Endothelial cell of umbilical vein (primary cell): ENCODE measurements around the gene OTOGL. TPM values are rescaled to one million over a fixed set of nuclear protein-coding genes. Genes with fewer than 3 reads are reported as not detected.

Experiments used
- BruUV-seq: library from RNA; stranded (reverse); fragments of 400-500 nt; replicated peaks from 2 replicates; lab custom pipeline; 2021; lab: Mats Ljungman, UMichigan
- CTCF ChIA-PET: fragments of 300-600, 350-600 bp; sonication (Branson Sonifier 250); formaldehyde crosslinking; loops from one replicate; lab custom pipeline; 2021; ENCODE audit warnings: antibody characterized with exemption, inconsistent platforms; lab: Charles Lee
- POLR2A ChIA-PET: fragments of 300-600, 350-600 bp; sonication (Branson Sonifier 250); formaldehyde crosslinking; loops from one replicate; lab custom pipeline; 2021; ENCODE audit warnings: antibody characterized with exemption, inconsistent platforms; lab: Charles Lee
- DNase-seq: peaks from one replicate; pipeline ENCODE4 v3.0.0-alpha.2; 2011; ENCODE audit warnings: low read depth, low spot score
- FAIRE-seq: peaks from 2 replicates; lab custom pipeline; 2011; peaks lifted over from hg19 to GRCh38; lab: Jason Lieb, UNC
- H2AFZ ChIP-seq: 2 replicates; pipeline ENCODE4 v1.6.0; 2012; ENCODE audit warnings: low read depth, low read length, control low read depth, inconsistent platforms
- H3K27ac ChIP-seq: 2 replicates; pipeline ENCODE4 v1.5.1; 2011; ENCODE audit warnings: low read depth, mild to moderate bottlenecking, control low read depth, low read length, moderate library complexity; ENCODE audit not compliant: insufficient read depth
- H3K27me3 ChIP-seq, 2 experiments: 2 replicates each; pipeline versions ENCODE4 v1.6.0 to v1.6.1; 2011; ENCODE audit warnings: low read length in 2 of 2, mixed read lengths in 1 of 2; ENCODE audit not compliant: control insufficient read depth in 2 of 2, insufficient read depth in 2 of 2
- H3K36me3 ChIP-seq, 2 experiments: 2 replicates in 1 of 2; 3 replicates in 1 of 2; pipeline ENCODE4 v1.5.1; 2011; ENCODE audit warnings: low read length in 2 of 2, mild to moderate bottlenecking in 1 of 2, moderate library complexity in 1 of 2; ENCODE audit not compliant: control insufficient read depth in 2 of 2, insufficient read depth in 2 of 2; ENCODE audit errors: extremely low read depth in 1 of 2
- H3K4me1 ChIP-seq: 3 replicates; pipeline ENCODE4 v1.5.1; 2011; ENCODE audit warnings: mild to moderate bottlenecking, low read length; ENCODE audit not compliant: control insufficient read depth, insufficient read depth; ENCODE audit errors: extremely low read depth
- H3K4me2 ChIP-seq: 2 replicates; pipeline ENCODE4 v1.6.1; 2011; ENCODE audit warnings: low read length, control low read depth, mixed read lengths; ENCODE audit not compliant: insufficient read depth
- H3K4me3 ChIP-seq, 3 experiments: fragments of 200-600 bp in 1 of 3; sonication (generic), shearing (Covaris generic) in 1 of 3; replicated peaks in 1 of 3; 2 replicates each; pipeline ENCODE4 v1.5.1; 2011 to 2016; ENCODE audit warnings: control low read depth in 3 of 3, low read length in 3 of 3, mild to moderate bottlenecking in 2 of 3, inconsistent platforms in 1 of 3, low read depth in 1 of 3, moderate library complexity in 1 of 3; ENCODE audit not compliant: insufficient read depth in 1 of 3
- H3K79me2 ChIP-seq: 2 replicates; pipeline ENCODE4 v1.6.0; 2012; ENCODE audit warnings: low read length, inconsistent platforms; ENCODE audit not compliant: control insufficient read depth, insufficient read depth
- H3K9ac ChIP-seq: replicated peaks from 2 replicates; pipeline ENCODE3; 2011; ENCODE audit warnings: low read length, control low read depth; ENCODE audit not compliant: insufficient read depth; ENCODE audit errors: extremely low read depth
- H3K9me1 ChIP-seq: replicated peaks from 3 replicates; pipeline ENCODE4 v1.6.0; 2011; ENCODE audit warnings: mild to moderate bottlenecking, low read length; ENCODE audit not compliant: control insufficient read depth, insufficient read depth; ENCODE audit errors: extremely low read depth
- H3K9me3 ChIP-seq: replicated peaks from 2 replicates; pipeline ENCODE4 v1.5.1; 2012; ENCODE audit warnings: low read length, inconsistent platforms; ENCODE audit not compliant: control insufficient read depth, insufficient read depth
- H4K20me1 ChIP-seq: replicated peaks from 2 replicates; pipeline ENCODE3; 2011; ENCODE audit warnings: mild to moderate bottlenecking, low read length; ENCODE audit not compliant: control insufficient read depth, insufficient read depth; ENCODE audit errors: extremely low read depth
- CTCF ChIP-seq, 2 donors: IDR thresholded peaks; 1 replicate in 1 of 2; 2 replicates in 1 of 2; pipeline ENCODE4 v1.5.1; 2011; ENCODE audit warnings: low read length in 2 of 2, mild to moderate bottlenecking in 2 of 2, moderate library complexity in 2 of 2, control low read depth in 1 of 2, inconsistent platforms in 1 of 2, low read depth in 1 of 2; ENCODE audit not compliant: insufficient read depth in 1 of 2; ENCODE audit errors: extremely low read depth in 1 of 2
- EZH2 ChIP-seq: IDR thresholded peaks from 2 replicates; pipeline ENCODE4 v1.6.1; 2012; ENCODE audit warnings: borderline replicate concordance, low read depth, mild to moderate bottlenecking, moderate library complexity, low read length, inconsistent platforms; ENCODE audit not compliant: severe bottlenecking
- FOS ChIP-seq: IDR thresholded peaks from 2 replicates; pipeline ENCODE4 v1.6.1; 2011; ENCODE audit warnings: mild to moderate bottlenecking, low read length, moderate library complexity, borderline replicate concordance; ENCODE audit not compliant: insufficient read depth
- GATA2 ChIP-seq: IDR thresholded peaks from 2 replicates; pipeline ENCODE4 v1.7.0; 2011; ENCODE audit warnings: low read depth, mild to moderate bottlenecking, moderate library complexity, mixed read lengths, low read length; ENCODE audit not compliant: insufficient read length, insufficient read depth
- JUN ChIP-seq: IDR thresholded peaks from 2 replicates; pipeline ENCODE4 v1.6.1; 2011; ENCODE audit warnings: borderline replicate concordance, low read depth; ENCODE audit not compliant: insufficient read length, insufficient read depth
- MAX ChIP-seq: IDR thresholded peaks from 2 replicates; pipeline ENCODE4 v1.6.1; 2011; ENCODE audit not compliant: insufficient read depth, insufficient read length
- MYC ChIP-seq: IDR thresholded peaks from one replicate; pipeline ENCODE4 v1.6.1; 2011; ENCODE audit warnings: mild to moderate bottlenecking, low read depth, low read length
- POLR2A ChIP-seq: IDR thresholded peaks from 2 replicates; pipeline ENCODE4 v1.6.1; 2012; ENCODE audit warnings: low read depth, mild to moderate bottlenecking, control low read depth, low read length
- POLR2AphosphoS5 ChIP-seq: IDR thresholded peaks from 2 replicates; pipeline ENCODE4 v1.6.1; 2012; ENCODE audit warnings: low read depth, mild to moderate bottlenecking, control low read depth, low read length, moderate library complexity; ENCODE audit not compliant: insufficient read depth
- dilution Hi-C: fragments of 300-500 bp; cut with MboI; formaldehyde crosslinking; loops from one replicate; pipeline ENCODE4 v1.15.0; 2019; ENCODE audit warnings: low sequenced_read_pairs; ENCODE audit not compliant: extremely low pct_ligation_motif_present
- intact Hi-C: fragments of 100-400 bp; cut with micrococcal nuclease; formaldehyde crosslinking; loops from one replicate; pipeline ENCODE4 v1.10.0; 2022
- polyA plus RNA-seq, 4 experiments: library from polyadenylated mRNA; depleted of rRNA in 3 of 4; stranded (reverse) in 3 of 4; unstranded in 1 of 4; fragments of >200 nt; gene quantifications; 2 replicates each; pipeline versions ENCODE4 v1.2.1 to v1.2.3, GENCODE V29; 2011 to 2012; ENCODE audit warnings: missing spikeins in 1 of 4
- total RNA-seq: library from RNA; stranded (reverse); gene quantifications from 2 replicates; pipeline ENCODE4 v1.2.3, GENCODE V29; 2021

OTOGL gene
- total and polyA plus RNA-seq, 2 donors (not counting 3 experiments of a cell fraction or from before 2014, with no cell fraction given), result 1.4 to 2.0 TPM

- no peaks in the 10 kb centered on the region for H4K20me1 ChIP-seq
- TF ChIP-seq MYC (no peak), FOS (no peak), CTCF (IDR thresholded peaks at IDR 0.05; ENCODE audit: extremely low read depth in 1 of 2, insufficient read depth in 1 of 2, low read depth in 1 of 2, low read length in 2 of 2) (no peak), MAX (no peak), EZH2 (no peak), JUN (no peak), GATA2 (no peak), POLR2A (no peak), POLR2AphosphoS5 (no peak)
- no peak overlapping the region for H3K4me2 ChIP-seq
- dilution Hi-C loops, result no loop called here
- H3K36me3 ChIP-seq, result no peaks in the 10 kb centered on the region
- intact Hi-C loops, result loop anchor here (5.0 to 10.0 kb wide), 2 partner anchors 162 to 425 kb away; partner anchors contain the start of gene PPP1R12A
- no peak overlapping the region for H3K4me3 ChIP-seq
- POLR2A ChIA-PET, result interaction anchor here (0.6 kb wide), 1 partner anchor 374 kb away, joined by 4 read pairs; no protein-coding TSS in a partner anchor
- H3K9me3 ChIP-seq, result no peaks in the 10 kb centered on the region
- H3K27ac ChIP-seq, result no peak overlapping the region
- CTCF ChIA-PET, result interaction anchor here (1.3 kb wide), 1 partner anchor 90 kb away, joined by 4 read pairs; no protein-coding TSS in a partner anchor
- no peak for DNase-seq
- H3K9me1 ChIP-seq, result no peaks in the 10 kb centered on the region
- no peak for FAIRE-seq
- no peak overlapping the region for H2AFZ ChIP-seq
- H3K27me3 ChIP-seq, result no peaks in the 10 kb centered on the region
- peaks cover 27% of the 10 kb centered on the region for H3K4me1 ChIP-seq
- H3K9ac ChIP-seq, result no peak overlapping the region
- H3K79me2 ChIP-seq, result no peaks in the 10 kb centered on the region
- BruUV-seq, result no TSS peak
These were observed 260.4 kb downstream of the OTOGL start for GRCh38 chr12:80359703-80360102.
